Caco-2 (cell line): ENCODE measurements around the gene NDUFB8. TPM values are rescaled to one million over a fixed set of nuclear protein-coding genes. Genes with fewer than 3 reads are reported as not detected.

ENCODE experiments used
- BruUV-seq: library from RNA; stranded (reverse); fragments of 400-500 nt; replicated peaks from 2 replicates; lab custom pipeline; 2021; lab: Mats Ljungman, UMichigan
- CTCF ChIA-PET: fragments of 300-600 bp; sonication (Branson Sonifier 250); formaldehyde crosslinking; loops from one replicate; lab custom pipeline; 2022; ENCODE audit warnings: antibody characterized with exemption; lab: Charles Lee
- POLR2A ChIA-PET: fragments of 300-600 bp; sonication (Branson Sonifier 250); formaldehyde crosslinking; loops from one replicate; lab custom pipeline; 2022; ENCODE audit warnings: antibody characterized with exemption; lab: Charles Lee
- DNase-seq, 2 experiments: peaks; one replicate each; pipeline versions ENCODE4 v3.0.0 to v3.0.0-alpha.2; 2020 to 2022
- H3K27me3 ChIP-seq: replicated peaks from 2 replicates; pipeline ENCODE4 v1.6.0; 2011; ENCODE audit warnings: low read length; ENCODE audit not compliant: control insufficient read depth, insufficient read depth
- H3K36me3 ChIP-seq: 2 replicates; pipeline ENCODE4 v1.5.1; 2011; ENCODE audit warnings: low read length; ENCODE audit not compliant: control insufficient read depth, insufficient read depth
- H3K4me1 ChIP-seq: fragments of 250-450 bp; sonication (Bioruptor Pico); 2 replicates; pipeline ENCODE4 v1.5.1; 2020; ENCODE audit warnings: mild to moderate bottlenecking
- H3K4me3 ChIP-seq: 2 replicates; pipeline ENCODE4 v1.5.1; 2011; ENCODE audit warnings: low read depth, mild to moderate bottlenecking, control low read depth, low read length
- H3K9me3 ChIP-seq: fragments of 250-450 bp; sonication (Bioruptor Pico); 2 replicates; pipeline ENCODE4 v1.5.1; 2020; ENCODE audit warnings: mild to moderate bottlenecking, moderate library complexity
- H3K27ac Mint-ChIP-seq: one replicate; pipeline ENCODE4 v1.8.0; 2022; ENCODE audit warnings: mixed read lengths; ENCODE audit not compliant: unreplicated experiment
- H3K27me3 Mint-ChIP-seq: one replicate; pipeline ENCODE4 v1.8.0; 2022; ENCODE audit warnings: mixed read lengths; ENCODE audit not compliant: insufficient read depth, unreplicated experiment
- H3K36me3 Mint-ChIP-seq: one replicate; pipeline ENCODE4 v1.8.0; 2022; ENCODE audit warnings: mild to moderate bottlenecking, mixed read lengths; ENCODE audit not compliant: insufficient read depth, unreplicated experiment
- H3K4me1 Mint-ChIP-seq: one replicate; pipeline ENCODE4 v1.8.0; 2022; ENCODE audit warnings: low read depth, mixed read lengths; ENCODE audit not compliant: unreplicated experiment
- H3K4me3 Mint-ChIP-seq: one replicate; pipeline ENCODE4 v1.8.0; 2022; ENCODE audit warnings: mild to moderate bottlenecking, moderate library complexity, mixed read lengths; ENCODE audit not compliant: unreplicated experiment
- H3K9me3 Mint-ChIP-seq: one replicate; pipeline ENCODE4 v1.8.0; 2022; ENCODE audit warnings: mixed read lengths; ENCODE audit not compliant: unreplicated experiment
- intact Hi-C: fragments of 100-400 bp; cut with micrococcal nuclease; formaldehyde crosslinking; loops from one replicate; pipeline ENCODE4 v1.10.0; 2022; ENCODE audit not compliant: unreplicated experiment
- total RNA-seq: library from RNA; stranded (reverse); gene quantifications from 2 replicates; pipeline ENCODE4 v1.2.3, GENCODE V29; 2022
- TF ChIP-seq, protein P1 (sequence below), 2 experiments: fragments of 200-600 bp in 1 of 2; IDR thresholded peaks; 1 replicate in 1 of 2; 2 replicates in 1 of 2; pipeline versions ENCODE4 v1.5.1 to v1.8.0; 2011 to 2022; ENCODE audit warnings: antibody characterized with exemption in 1 of 2, control low read depth in 1 of 2, inconsistent platforms in 1 of 2, low read depth in 1 of 2, low read length in 1 of 2, mild to moderate bottlenecking in 1 of 2, moderate library complexity in 1 of 2; ENCODE audit not compliant: insufficient read depth in 1 of 2, severe bottlenecking in 1 of 2, unreplicated experiment in 1 of 2

Gene NDUFB8
- total RNA-seq, 1 experiment from 2014 or later = 249 TPM

DNA sequence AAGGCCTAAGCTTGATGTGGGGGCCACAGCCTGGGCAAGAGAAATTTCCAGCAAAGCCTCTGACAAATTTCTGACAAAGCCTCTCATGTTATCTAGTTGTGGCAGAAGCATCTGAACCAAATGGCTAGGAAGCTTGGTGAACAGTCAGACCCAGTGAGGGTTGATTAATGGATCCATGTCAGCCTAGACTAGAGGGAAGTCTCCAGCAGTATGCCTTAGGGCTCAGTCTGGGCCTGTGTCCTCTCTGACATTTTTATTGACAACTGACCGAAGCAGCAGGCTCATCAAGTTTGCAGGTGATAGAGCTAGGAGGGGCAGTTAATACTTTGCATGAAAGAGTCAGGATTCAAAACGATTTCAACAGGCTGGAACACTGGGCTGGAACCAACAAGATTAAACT is 31.3 kb upstream of the NDUFB8 start:
- Mint-ChIP-seq H3K4me1 (peaks cover 6% of the 10 kb centered on the region), H3K27ac (peak overlapping the region; percentile 28), H3K36me3 (peaks cover 14% of the 10 kb centered on the region), H3K9me3 (no peaks in the 10 kb centered on the region), H3K4me3 (no peak overlapping the region), H3K27me3 (no peaks in the 10 kb centered on the region)
- no peak overlapping the region for H3K4me3 ChIP-seq
- no peaks in the 10 kb centered on the region for H3K9me3 ChIP-seq
- TF ChIP-seq, protein P1, sequence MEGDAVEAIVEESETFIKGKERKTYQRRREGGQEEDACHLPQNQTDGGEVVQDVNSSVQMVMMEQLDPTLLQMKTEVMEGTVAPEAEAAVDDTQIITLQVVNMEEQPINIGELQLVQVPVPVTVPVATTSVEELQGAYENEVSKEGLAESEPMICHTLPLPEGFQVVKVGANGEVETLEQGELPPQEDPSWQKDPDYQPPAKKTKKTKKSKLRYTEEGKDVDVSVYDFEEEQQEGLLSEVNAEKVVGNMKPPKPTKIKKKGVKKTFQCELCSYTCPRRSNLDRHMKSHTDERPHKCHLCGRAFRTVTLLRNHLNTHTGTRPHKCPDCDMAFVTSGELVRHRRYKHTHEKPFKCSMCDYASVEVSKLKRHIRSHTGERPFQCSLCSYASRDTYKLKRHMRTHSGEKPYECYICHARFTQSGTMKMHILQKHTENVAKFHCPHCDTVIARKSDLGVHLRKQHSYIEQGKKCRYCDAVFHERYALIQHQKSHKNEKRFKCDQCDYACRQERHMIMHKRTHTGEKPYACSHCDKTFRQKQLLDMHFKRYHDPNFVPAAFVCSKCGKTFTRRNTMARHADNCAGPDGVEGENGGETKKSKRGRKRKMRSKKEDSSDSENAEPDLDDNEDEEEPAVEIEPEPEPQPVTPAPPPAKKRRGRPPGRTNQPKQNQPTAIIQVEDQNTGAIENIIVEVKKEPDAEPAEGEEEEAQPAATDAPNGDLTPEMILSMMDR (IDR thresholded peaks at IDR 0.05; ENCODE audit: insufficient read depth in 1 of 2, low read depth in 1 of 2, low read length in 1 of 2, severe bottlenecking in 1 of 2, unreplicated experiment in 1 of 2) = no peak
- intact Hi-C loops = loop anchor here (5.0 kb wide), 1 partner anchor 451 kb away; no protein-coding TSS in a partner anchor
- no peak for DNase-seq
- BruUV-seq = no TSS peak
- no peaks in the 10 kb centered on the region for H3K27me3 ChIP-seq
- peaks cover 11% of the 10 kb centered on the region for H3K4me1 ChIP-seq
- CTCF ChIA-PET = interaction anchor here (0.6 to 4.9 kb wide), 7 partner anchors 163 to 328 kb away, joined by 3 to 84 read pairs (median 4); no protein-coding TSS in a partner anchor
- POLR2A ChIA-PET = no interaction called here
- H3K36me3 ChIP-seq = no peaks in the 10 kb centered on the region

DNA sequence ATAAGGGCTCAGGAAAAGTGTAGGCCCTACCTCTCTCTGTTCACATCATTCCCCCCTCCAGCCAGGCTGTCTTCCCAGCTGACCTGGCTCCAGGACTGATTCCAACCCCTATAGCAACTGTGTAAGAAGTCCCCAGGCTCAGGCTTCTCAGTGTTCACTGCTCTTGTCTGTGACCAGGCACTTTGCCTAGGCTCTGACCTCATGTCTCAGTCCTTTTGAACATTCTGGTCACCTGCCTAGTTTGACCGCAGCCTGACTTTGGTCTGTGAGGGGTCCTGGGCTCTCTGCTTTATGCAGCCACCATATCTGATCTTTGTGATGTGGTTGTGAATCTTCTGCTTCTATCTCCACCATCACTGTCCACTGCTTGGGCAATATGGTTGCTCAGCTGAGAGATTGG is 30.6 kb upstream of the NDUFB8 start:
- no peaks in the 10 kb centered on the region for H3K27me3 Mint-ChIP-seq
- Histone ChIP-seq H3K4me3 (no peak overlapping the region), H3K36me3 (no peaks in the 10 kb centered on the region), H3K27me3 (no peaks in the 10 kb centered on the region), H3K9me3 (no peaks in the 10 kb centered on the region), H3K4me1 (peaks cover 11% of the 10 kb centered on the region)
- no TSS peak for BruUV-seq
- no peak for DNase-seq
- H3K4me1 Mint-ChIP-seq = peaks cover 10% of the 10 kb centered on the region
- H3K9me3 Mint-ChIP-seq = no peaks in the 10 kb centered on the region
- H3K27ac Mint-ChIP-seq = peak overlapping the region; percentile 28
- intact Hi-C loops = loop anchor here (5.0 kb wide), 1 partner anchor 452 kb away; no protein-coding TSS in a partner anchor
- POLR2A ChIA-PET = no interaction called here
- TF ChIP-seq, protein P1 (IDR thresholded peaks at IDR 0.05; ENCODE audit: insufficient read depth in 1 of 2, low read depth in 1 of 2, low read length in 1 of 2, severe bottlenecking in 1 of 2, unreplicated experiment in 1 of 2) = no peak
- CTCF ChIA-PET = interaction anchor here (0.9 to 4.9 kb wide), 4 partner anchors 183 to 321 kb away, joined by 3 to 84 read pairs (median 6); no protein-coding TSS in a partner anchor
- H3K36me3 Mint-ChIP-seq = peaks cover 19% of the 10 kb centered on the region
- peak overlapping the region; percentile 2 for H3K4me3 Mint-ChIP-seq

GRCh38 chr10:100554902-100555301 is 25.2 kb upstream of the NDUFB8 start:
- Histone ChIP-seq H3K4me3 (no peak overlapping the region), H3K27me3 (no peaks in the 10 kb centered on the region), H3K4me1 (peaks cover 17% of the 10 kb centered on the region), H3K36me3 (no peaks in the 10 kb centered on the region), H3K9me3 (no peaks in the 10 kb centered on the region)
- ChIA-PET POLR2A (interaction anchor here (0.5 to 1.2 kb wide), 3 partner anchors 17 to 181 kb away, joined by 3 to 13 read pairs (median 5); partner anchors contain the start of gene HIF1AN), CTCF (interaction anchor here (0.5 to 1.9 kb wide), 4 partner anchors 19 to 487 kb away, joined by 3 to 14 read pairs (median 6); partner anchors contain the start of gene HIF1AN)
- TF ChIP-seq, protein P1 (IDR thresholded peaks at IDR 0.05; ENCODE audit: insufficient read depth in 1 of 2, low read depth in 1 of 2, low read length in 1 of 2, severe bottlenecking in 1 of 2, unreplicated experiment in 1 of 2) = no peak
- no peaks in the 10 kb centered on the region for H3K9me3 Mint-ChIP-seq
- no peaks in the 10 kb centered on the region for H3K27me3 Mint-ChIP-seq
- H3K4me3 Mint-ChIP-seq = no peak overlapping the region
- H3K4me1 Mint-ChIP-seq = peaks cover 18% of the 10 kb centered on the region
- BruUV-seq = no TSS peak
- intact Hi-C loops = no loop called here
- no peak overlapping the region for H3K27ac Mint-ChIP-seq
- peaks cover 20% of the 10 kb centered on the region for H3K36me3 Mint-ChIP-seq
- peak in 1 of 2 experiments; percentile 37 for DNase-seq
